Measurements from ENCODE around the gene ASCL5. TPM values are rescaled to one million over a fixed set of nuclear protein-coding genes. Genes with fewer than 3 reads are reported as not detected.
A peak's percentile ranks its signal among the peaks of the same experiment; 100 is the strongest.

Gene ASCL5
- under 1 TPM in 1 of 2 donors, not detected in 1; 0.25 TPM for total RNA-seq
- polyA plus RNA-seq = under 1 TPM; 0.01 to 0.14 TPM
- long read RNA-seq, donor 1 = 0 reads
- long read RNA-seq, donor 2 = 0 reads
- long read RNA-seq, donor 3 = 0 reads
- long read RNA-seq, donor 4 = 0 reads
- long read RNA-seq, donor 5 = 0 reads

GRCh38 chr1:201126832-201127754 is at the start of gene ASCL5:
Gene ASCL5, minus strand, starts transcription at chr1:201127184. Its CDS starts 11,812 bp downstream, at chr1:201115372.
- no peak within 1 kb of the TSS for H3K4me3 ChIP-seq
- no peaks in the 10 kb centered on the region for H3K36me3 ChIP-seq (ENCODE audit: control insufficient read depth in 4 of 4, insufficient read depth in 4 of 4, low read length in 4 of 4)
- DNase-seq (peak in 2 of 3 donors; percentile 17 to 38), ATAC-seq (ENCODE audit: insufficient read depth, low FRiP score) (peak; percentile 61)
- peaks cover 0 to 11% (median 0%) of the 10 kb centered on the region in 5 donors for H3K4me1 ChIP-seq (ENCODE audit: control insufficient read depth in 5 of 5, insufficient read depth in 5 of 5, low read length in 5 of 5)
- no peak within 1 kb of the TSS for H3K27ac ChIP-seq (ENCODE audit: low read depth in 1 of 2, low read length in 1 of 2)
- H3K9me3 ChIP-seq (ENCODE audit: control insufficient read depth in 4 of 4, insufficient read depth in 3 of 4, low read length in 3 of 4) = peaks cover 0 to 2% (median 0%) of the 10 kb centered on the region in 4 donors
- TF ChIP-seq, protein P1, sequence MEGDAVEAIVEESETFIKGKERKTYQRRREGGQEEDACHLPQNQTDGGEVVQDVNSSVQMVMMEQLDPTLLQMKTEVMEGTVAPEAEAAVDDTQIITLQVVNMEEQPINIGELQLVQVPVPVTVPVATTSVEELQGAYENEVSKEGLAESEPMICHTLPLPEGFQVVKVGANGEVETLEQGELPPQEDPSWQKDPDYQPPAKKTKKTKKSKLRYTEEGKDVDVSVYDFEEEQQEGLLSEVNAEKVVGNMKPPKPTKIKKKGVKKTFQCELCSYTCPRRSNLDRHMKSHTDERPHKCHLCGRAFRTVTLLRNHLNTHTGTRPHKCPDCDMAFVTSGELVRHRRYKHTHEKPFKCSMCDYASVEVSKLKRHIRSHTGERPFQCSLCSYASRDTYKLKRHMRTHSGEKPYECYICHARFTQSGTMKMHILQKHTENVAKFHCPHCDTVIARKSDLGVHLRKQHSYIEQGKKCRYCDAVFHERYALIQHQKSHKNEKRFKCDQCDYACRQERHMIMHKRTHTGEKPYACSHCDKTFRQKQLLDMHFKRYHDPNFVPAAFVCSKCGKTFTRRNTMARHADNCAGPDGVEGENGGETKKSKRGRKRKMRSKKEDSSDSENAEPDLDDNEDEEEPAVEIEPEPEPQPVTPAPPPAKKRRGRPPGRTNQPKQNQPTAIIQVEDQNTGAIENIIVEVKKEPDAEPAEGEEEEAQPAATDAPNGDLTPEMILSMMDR (IDR thresholded peaks at IDR 0.05; ENCODE audit: control extremely low read depth, extremely low read depth) = no peak
- peaks cover 0 to 4% (median 0%) of the 10 kb centered on the region in 3 donors for H3K27me3 ChIP-seq (ENCODE audit: control insufficient read depth in 3 of 3, insufficient read depth in 3 of 3, low read length in 2 of 3)
- WGBS, 2 donors = 76 to 78% methylated on average over 24 of the region's 24 CpGs
- no peak within 1 kb of the TSS for H3K9ac ChIP-seq (ENCODE audit: insufficient read depth in 1 of 2, low read length in 2 of 2)

DNA sequence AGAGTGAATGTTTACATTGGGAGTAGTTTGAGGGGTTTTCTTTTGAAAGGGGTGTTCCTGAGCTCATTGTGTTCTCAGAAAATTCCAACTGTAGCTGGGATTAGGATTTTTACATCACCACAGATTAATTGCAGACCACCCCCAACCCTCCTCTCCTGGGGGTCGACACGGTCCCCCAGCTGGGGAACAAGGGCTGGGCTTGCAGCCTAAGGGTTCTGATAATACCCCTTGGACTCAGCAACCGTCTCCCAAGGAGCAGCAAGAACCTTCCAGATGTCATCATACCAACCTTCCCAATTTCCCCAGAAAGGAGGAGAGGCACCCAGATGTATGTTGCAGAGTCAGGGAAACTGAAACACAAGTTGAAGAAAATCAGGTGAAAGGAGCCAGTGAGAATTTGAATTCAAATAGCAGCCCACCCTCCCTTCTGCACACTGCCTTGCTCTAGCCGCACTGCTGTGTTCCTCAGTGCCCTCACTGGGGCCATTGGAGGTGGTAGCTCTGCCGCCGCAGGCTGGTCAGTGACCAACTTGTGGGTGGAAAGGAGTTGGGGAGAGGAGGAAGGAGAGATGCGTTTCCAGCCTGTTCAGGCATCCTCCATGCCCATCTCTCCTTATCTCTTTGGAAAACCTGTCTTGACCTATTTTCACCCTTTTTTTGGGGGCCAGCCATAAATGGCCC is 49.0 kb upstream of the ASCL5 start:
- H3K27me3 ChIP-seq (ENCODE audit: control insufficient read depth in 3 of 3, insufficient read depth in 3 of 3, low read length in 2 of 3) = no peaks in the 10 kb centered on the region
- DNase-seq (no peak), ATAC-seq (ENCODE audit: insufficient read depth, low FRiP score) (no peak)
- H3K4me1 ChIP-seq (ENCODE audit: control insufficient read depth in 5 of 5, insufficient read depth in 5 of 5, low read length in 5 of 5) = peaks cover 0 to 4% (median 0%) of the 10 kb centered on the region in 5 donors
- TF ChIP-seq, protein P1 (IDR thresholded peaks at IDR 0.05; ENCODE audit: control extremely low read depth, extremely low read depth) = no peak
- no peak overlapping the region for H3K27ac ChIP-seq (ENCODE audit: low read depth in 1 of 2, low read length in 1 of 2)
- WGBS, 2 donors = 82 to 89% methylated on average over 7 of the region's 7 CpGs
- peaks cover 0 to 5% (median 0%) of the 10 kb centered on the region in 4 donors for H3K9me3 ChIP-seq (ENCODE audit: control insufficient read depth in 4 of 4, insufficient read depth in 3 of 4, low read length in 3 of 4)
- H3K36me3 ChIP-seq (ENCODE audit: control insufficient read depth in 4 of 4, insufficient read depth in 4 of 4, low read length in 4 of 4) = no peaks in the 10 kb centered on the region
- no peak overlapping the region for H3K4me3 ChIP-seq
- H3K9ac ChIP-seq (ENCODE audit: insufficient read depth in 1 of 2, low read length in 2 of 2) = no peak overlapping the region

GRCh38 chr1:201173736-201174135 is 46.8 kb upstream of the ASCL5 start:
- Histone ChIP-seq H3K4me3 (no peak overlapping the region), H3K9ac (ENCODE audit: insufficient read depth in 1 of 2, low read length in 2 of 2) (no peak overlapping the region), H3K4me1 (ENCODE audit: control insufficient read depth in 5 of 5, insufficient read depth in 5 of 5, low read length in 5 of 5) (peaks cover 0 to 8% (median 0%) of the 10 kb centered on the region in 5 donors), H3K27ac (ENCODE audit: low read depth in 1 of 2, low read length in 1 of 2) (no peak overlapping the region), H3K36me3 (ENCODE audit: control insufficient read depth in 4 of 4, insufficient read depth in 4 of 4, low read length in 4 of 4) (no peaks in the 10 kb centered on the region), H3K27me3 (ENCODE audit: control insufficient read depth in 3 of 3, insufficient read depth in 3 of 3, low read length in 2 of 3) (no peaks in the 10 kb centered on the region), H3K9me3 (ENCODE audit: control insufficient read depth in 4 of 4, insufficient read depth in 3 of 4, low read length in 3 of 4) (peaks cover 0 to 2% (median 0%) of the 10 kb centered on the region in 4 donors)
- ATAC-seq (ENCODE audit: insufficient read depth, low FRiP score) (no peak), DNase-seq (peak in 1 of 3 donors; percentile 28)
- TF ChIP-seq, protein P1 (IDR thresholded peaks at IDR 0.05; ENCODE audit: control extremely low read depth, extremely low read depth) = no peak
- 77% methylated on average over 1 of the region's 1 CpG for WGBS, 2 donors

All from lung (tissue), 16 donors.